Spinal cord (tissue), 10 donors: Measurements from ENCODE around the gene BMP4. TPM values are rescaled to one million over a fixed set of nuclear protein-coding genes. Genes with fewer than 3 reads are reported as not detected.

ENCODE experiments used
- DNase-seq, 6 donors: peaks; one replicate each; pipeline versions ENCODE4 v3.0.0 to v3.0.0-alpha.2; 2013 to 2015; ENCODE audit warnings: low spot score in 6 of 6, low read depth in 4 of 6
- H3K27ac ChIP-seq: one replicate; pipeline ENCODE4 v1.5.1; 2013; ENCODE audit warnings: low read depth, low read length, control low read depth
- H3K27me3 ChIP-seq: one replicate; pipeline ENCODE4 v1.6.1; 2013; ENCODE audit warnings: low read length; ENCODE audit not compliant: control insufficient read depth, insufficient read depth
- H3K36me3 ChIP-seq: one replicate; pipeline ENCODE4 v1.6.1; 2013; ENCODE audit warnings: low read length; ENCODE audit not compliant: control insufficient read depth, insufficient read depth
- H3K4me1 ChIP-seq: one replicate; pipeline ENCODE4 v1.6.1; 2013; ENCODE audit warnings: low read length; ENCODE audit not compliant: control insufficient read depth, insufficient read depth
- H3K4me3 ChIP-seq: one replicate; pipeline ENCODE4 v1.5.1; 2013; ENCODE audit warnings: low read depth, low read length, control low read depth
- H3K9me3 ChIP-seq: one replicate; pipeline ENCODE4 v1.6.1; 2013; ENCODE audit warnings: low read length; ENCODE audit not compliant: control insufficient read depth, insufficient read depth
- WGBS: methylation state at CpG from one replicate; pipeline ENCODE4 v1.1.5; 2013; ENCODE audit warnings: missing lambda C conversion rate; ENCODE audit not compliant: insufficient coverage; 5-methylcytosine and 5-hydroxymethylcytosine counted together
- polyA plus RNA-seq, 2 donors: library from polyadenylated mRNA; unstranded; fragments of 120-200 nt; gene quantifications; one replicate each; pipeline ENCODE4 v1.2.1, GENCODE V29; 2013; ENCODE audit not compliant: insufficient read length in 2 of 2
- small RNA-seq: library from RNA; depleted of rRNA; stranded (forward); fragments of <200 nt; gene quantifications from one replicate; pipeline ENCODE3, GENCODE V24; 2014; ENCODE audit warnings: low replicate concordance
- total RNA-seq, 2 donors: library from RNA; depleted of rRNA in 1 of 2; stranded (reverse); fragments of 120-200 nt in 1 of 2; fragments of >200 nt in 1 of 2; gene quantifications; one replicate each; pipeline versions ENCODE4 v1.2.3 to v1.2.4, GENCODE V29; 2013 to 2014
- donor health status: healthy.

BMP4 gene
- total and polyA plus RNA-seq, 4 donors, result 8.4 to 62.8 (median 13.0) TPM

DNA sequence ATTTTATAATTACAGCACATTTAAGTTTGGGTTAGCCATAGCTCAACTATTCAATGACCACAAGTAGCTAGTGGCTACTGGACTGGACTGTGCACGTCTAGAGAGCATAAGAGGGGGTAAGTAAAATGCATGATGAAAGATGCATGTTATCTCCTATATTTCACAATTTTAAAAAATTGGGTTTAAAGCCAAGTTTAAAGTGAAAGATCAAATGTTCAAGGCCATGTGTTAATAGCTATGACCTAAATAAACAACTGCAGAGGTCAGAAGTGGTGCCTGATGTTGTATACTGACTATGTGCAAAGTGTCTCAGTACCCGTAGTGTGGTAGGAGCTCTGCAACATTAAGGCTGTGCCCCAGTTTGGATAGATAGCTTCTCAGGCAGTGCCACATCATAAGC lies 48.2 kb downstream of the BMP4 start:
- Histone ChIP-seq H3K36me3 (no peaks in the 10 kb centered on the region), H3K4me3 (no peak overlapping the region), H3K4me1 (no peaks in the 10 kb centered on the region), H3K27ac (no peak overlapping the region), H3K9me3 (peaks cover 7% of the 10 kb centered on the region), H3K27me3 (no peaks in the 10 kb centered on the region)
- DNase-seq, result no peak
- WGBS, result no CpG with 5 or more reads among the region's 2 CpGs

GRCh38 chr14:53902307-53902706 lies 54.3 kb downstream of the BMP4 start:
- no peak for DNase-seq
- WGBS, result no CpG with 5 or more reads among the region's 1 CpG

DNA sequence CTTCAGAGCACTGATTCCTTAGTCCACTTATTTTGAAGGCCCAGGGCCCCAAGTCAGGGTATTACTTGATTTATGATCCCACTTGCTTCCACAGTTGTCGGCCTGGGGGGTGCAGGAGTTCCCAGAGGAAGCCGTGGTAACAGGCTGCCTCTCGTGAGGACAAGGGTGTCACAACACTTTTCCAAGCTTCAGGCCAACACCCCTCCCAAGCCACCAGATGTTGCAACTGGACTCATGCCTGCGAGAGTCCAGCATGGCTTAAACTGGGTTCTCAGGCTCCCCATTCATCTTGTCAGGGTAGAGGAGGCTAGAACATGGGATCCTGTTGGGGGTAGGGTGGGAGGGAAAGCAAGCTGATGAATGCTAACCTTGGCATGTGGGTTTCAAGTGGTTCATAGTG lies 56.1 kb downstream of the BMP4 start:
- 59% methylated on average over 3 of the region's 4 CpGs for WGBS
- no peak for DNase-seq

More at GRCh38 chr14:53902307-53902706, 54.3 kb downstream of the BMP4 start:
- Histone ChIP-seq H3K9me3 (peaks cover 7% of the 10 kb centered on the region), H3K4me3 (no peak overlapping the region), H3K36me3 (no peaks in the 10 kb centered on the region), H3K27ac (no peak overlapping the region), H3K27me3 (no peaks in the 10 kb centered on the region), H3K4me1 (no peaks in the 10 kb centered on the region)

More for the DNA sequence above, 56.1 kb downstream of the BMP4 start:
- H3K27ac ChIP-seq, result no peak overlapping the region
- H3K4me1 ChIP-seq, result no peaks in the 10 kb centered on the region
- no peaks in the 10 kb centered on the region for H3K36me3 ChIP-seq
- H3K4me3 ChIP-seq, result no peak overlapping the region
- H3K27me3 ChIP-seq, result no peaks in the 10 kb centered on the region
- no peaks in the 10 kb centered on the region for H3K9me3 ChIP-seq

Small RNA genes lying within 50 kb of the gene (small RNA-seq; reads per million reads assigned to genes)
- not detected for gene MIR5580
